ENCODE measurements around the gene RNF212B.

The RNF212B gene

DNA sequence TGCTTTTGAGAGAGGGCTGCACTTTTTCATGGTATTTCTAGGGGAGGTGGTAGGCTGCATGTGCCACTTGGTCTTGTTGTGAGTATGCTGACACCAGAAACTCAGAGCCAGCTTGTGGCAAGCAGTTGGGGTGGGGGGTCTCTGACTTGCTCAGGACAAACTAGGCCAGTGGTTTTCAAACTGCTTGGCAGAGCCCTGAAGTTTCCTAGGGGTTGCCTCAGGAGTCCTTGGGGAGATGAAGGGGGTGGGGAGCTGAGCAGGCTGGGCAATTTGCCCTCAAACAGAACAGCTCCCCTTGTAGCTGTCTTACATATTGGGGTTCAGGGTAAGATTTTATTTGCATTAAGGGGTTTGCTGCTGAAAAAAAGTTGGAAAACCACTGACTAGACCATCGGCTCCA is 72.8 kb downstream of the RNF212B start:
- no peak for DNase-seq (ENCODE audit: low read depth in 1 of 2, low spot score in 1 of 2)
- H3K27me3 ChIP-seq (ENCODE audit: insufficient read depth, poor library complexity, severe bottlenecking): no peaks in the 10 kb centered on the region
- no peak overlapping the region for H3K4me3 ChIP-seq (replicated peaks; ENCODE audit: insufficient read depth, low read length)
- H3K27ac ChIP-seq (replicated peaks): no peak overlapping the region
- TF ChIP-seq GABPA (IDR thresholded peaks at IDR 0.05; ENCODE audit: low read depth): no peak
- TF ChIP-seq, protein P1, sequence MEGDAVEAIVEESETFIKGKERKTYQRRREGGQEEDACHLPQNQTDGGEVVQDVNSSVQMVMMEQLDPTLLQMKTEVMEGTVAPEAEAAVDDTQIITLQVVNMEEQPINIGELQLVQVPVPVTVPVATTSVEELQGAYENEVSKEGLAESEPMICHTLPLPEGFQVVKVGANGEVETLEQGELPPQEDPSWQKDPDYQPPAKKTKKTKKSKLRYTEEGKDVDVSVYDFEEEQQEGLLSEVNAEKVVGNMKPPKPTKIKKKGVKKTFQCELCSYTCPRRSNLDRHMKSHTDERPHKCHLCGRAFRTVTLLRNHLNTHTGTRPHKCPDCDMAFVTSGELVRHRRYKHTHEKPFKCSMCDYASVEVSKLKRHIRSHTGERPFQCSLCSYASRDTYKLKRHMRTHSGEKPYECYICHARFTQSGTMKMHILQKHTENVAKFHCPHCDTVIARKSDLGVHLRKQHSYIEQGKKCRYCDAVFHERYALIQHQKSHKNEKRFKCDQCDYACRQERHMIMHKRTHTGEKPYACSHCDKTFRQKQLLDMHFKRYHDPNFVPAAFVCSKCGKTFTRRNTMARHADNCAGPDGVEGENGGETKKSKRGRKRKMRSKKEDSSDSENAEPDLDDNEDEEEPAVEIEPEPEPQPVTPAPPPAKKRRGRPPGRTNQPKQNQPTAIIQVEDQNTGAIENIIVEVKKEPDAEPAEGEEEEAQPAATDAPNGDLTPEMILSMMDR (IDR thresholded peaks at IDR 0.05; ENCODE audit: insufficient read depth, low read length): no peak
- TF ChIP-seq, protein P2, sequence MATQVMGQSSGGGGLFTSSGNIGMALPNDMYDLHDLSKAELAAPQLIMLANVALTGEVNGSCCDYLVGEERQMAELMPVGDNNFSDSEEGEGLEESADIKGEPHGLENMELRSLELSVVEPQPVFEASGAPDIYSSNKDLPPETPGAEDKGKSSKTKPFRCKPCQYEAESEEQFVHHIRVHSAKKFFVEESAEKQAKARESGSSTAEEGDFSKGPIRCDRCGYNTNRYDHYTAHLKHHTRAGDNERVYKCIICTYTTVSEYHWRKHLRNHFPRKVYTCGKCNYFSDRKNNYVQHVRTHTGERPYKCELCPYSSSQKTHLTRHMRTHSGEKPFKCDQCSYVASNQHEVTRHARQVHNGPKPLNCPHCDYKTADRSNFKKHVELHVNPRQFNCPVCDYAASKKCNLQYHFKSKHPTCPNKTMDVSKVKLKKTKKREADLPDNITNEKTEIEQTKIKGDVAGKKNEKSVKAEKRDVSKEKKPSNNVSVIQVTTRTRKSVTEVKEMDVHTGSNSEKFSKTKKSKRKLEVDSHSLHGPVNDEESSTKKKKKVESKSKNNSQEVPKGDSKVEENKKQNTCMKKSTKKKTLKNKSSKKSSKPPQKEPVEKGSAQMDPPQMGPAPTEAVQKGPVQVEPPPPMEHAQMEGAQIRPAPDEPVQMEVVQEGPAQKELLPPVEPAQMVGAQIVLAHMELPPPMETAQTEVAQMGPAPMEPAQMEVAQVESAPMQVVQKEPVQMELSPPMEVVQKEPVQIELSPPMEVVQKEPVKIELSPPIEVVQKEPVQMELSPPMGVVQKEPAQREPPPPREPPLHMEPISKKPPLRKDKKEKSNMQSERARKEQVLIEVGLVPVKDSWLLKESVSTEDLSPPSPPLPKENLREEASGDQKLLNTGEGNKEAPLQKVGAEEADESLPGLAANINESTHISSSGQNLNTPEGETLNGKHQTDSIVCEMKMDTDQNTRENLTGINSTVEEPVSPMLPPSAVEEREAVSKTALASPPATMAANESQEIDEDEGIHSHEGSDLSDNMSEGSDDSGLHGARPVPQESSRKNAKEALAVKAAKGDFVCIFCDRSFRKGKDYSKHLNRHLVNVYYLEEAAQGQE (IDR thresholded peaks at IDR 0.05; ENCODE audit: insufficient replicate concordance, low read depth): no peak
- no peak for TF ChIP-seq SPI1 (IDR thresholded peaks at IDR 0.05; ENCODE audit: borderline replicate concordance, low read depth)
- TF ChIP-seq POLR2AphosphoS5 (IDR thresholded peaks at IDR 0.05; ENCODE audit: low read depth): no peak

DNA sequence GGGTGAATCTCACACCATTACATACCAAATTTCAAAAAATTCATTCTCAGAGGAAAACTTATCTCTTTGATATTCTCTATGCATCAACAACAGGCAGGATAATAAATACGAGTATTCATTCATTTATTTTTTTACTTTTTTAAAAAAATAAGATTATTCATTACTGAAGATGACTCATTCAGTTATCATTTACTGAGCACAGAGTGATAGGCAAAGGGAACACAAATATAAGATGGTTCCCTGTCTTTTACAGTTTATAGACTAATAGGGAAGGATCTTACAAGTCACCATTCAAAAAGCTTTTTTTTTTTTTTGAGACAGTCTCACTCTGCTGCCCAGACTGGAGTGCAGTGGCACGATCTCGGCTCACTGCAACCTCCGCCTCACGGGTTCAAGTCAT is 78.6 kb downstream of the RNF212B start:
- no peak overlapping the region for H3K27ac ChIP-seq (replicated peaks)
- DNase-seq (ENCODE audit: low read depth in 1 of 2, low spot score in 1 of 2): no peak
- no peak overlapping the region for H3K4me3 ChIP-seq (replicated peaks; ENCODE audit: insufficient read depth, low read length)
- TF ChIP-seq, protein P2 (IDR thresholded peaks at IDR 0.05; ENCODE audit: insufficient replicate concordance, low read depth): no peak
- TF ChIP-seq POLR2AphosphoS5 (IDR thresholded peaks at IDR 0.05; ENCODE audit: low read depth): no peak
- TF ChIP-seq, protein P1 (IDR thresholded peaks at IDR 0.05; ENCODE audit: insufficient read depth, low read length): no peak
- no peaks in the 10 kb centered on the region for H3K27me3 ChIP-seq (ENCODE audit: insufficient read depth, poor library complexity, severe bottlenecking)

DNA sequence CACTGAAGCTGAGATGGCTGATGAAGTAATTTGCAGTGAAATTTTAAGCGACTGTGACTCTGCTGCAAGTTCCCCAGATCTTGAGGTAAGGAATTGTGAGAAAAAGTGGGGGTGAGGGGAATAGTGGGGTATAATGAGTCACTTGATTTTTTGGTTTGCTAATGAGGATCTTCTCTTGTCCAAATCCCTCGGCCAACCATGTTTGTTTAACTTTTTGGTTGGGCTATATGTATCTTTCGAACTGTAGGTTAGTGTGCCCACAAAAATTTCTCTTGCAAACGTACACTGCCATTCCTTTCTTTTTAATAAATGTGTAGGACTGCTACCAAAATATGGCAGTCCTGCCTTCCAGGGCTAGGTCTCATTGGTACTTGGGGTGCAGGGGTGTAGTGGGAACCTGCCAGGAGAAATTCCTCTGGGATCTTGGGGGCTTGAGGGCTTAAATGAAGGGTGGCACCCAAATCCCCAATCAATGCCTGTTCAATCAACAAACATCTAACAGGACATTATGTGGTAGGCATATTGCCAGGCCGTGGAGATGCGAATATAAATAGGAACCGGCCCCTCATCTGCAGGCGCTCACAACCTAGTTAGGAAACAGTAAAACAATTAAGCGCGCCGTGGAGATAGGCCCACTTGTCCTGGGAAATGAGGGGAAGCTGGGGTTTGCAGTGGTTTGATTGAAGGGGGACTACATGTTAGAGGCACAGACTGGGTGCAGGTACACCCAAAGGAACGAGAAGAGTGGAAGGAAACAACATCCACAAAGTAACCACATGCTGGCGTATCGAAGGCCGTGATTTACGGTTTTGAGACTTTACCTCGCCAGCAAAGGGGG is 82.2 kb downstream of the RNF212B start:
- H3K4me3 ChIP-seq (replicated peaks; ENCODE audit: insufficient read depth, low read length): peak overlapping the region; percentile 47
- H3K27me3 ChIP-seq (ENCODE audit: insufficient read depth, poor library complexity, severe bottlenecking): no peaks in the 10 kb centered on the region
- no peak for DNase-seq (ENCODE audit: low read depth in 1 of 2, low spot score in 1 of 2)
- peak overlapping the region; percentile 78 for H3K27ac ChIP-seq (replicated peaks)
- TF ChIP-seq GABPA (IDR thresholded peaks at IDR 0.05; ENCODE audit: low read depth): no peak
- TF ChIP-seq SPI1 (IDR thresholded peaks at IDR 0.05; ENCODE audit: borderline replicate concordance, low read depth): no peak
- TF ChIP-seq, protein P2 (IDR thresholded peaks at IDR 0.05; ENCODE audit: insufficient replicate concordance, low read depth): no peak
- TF ChIP-seq, protein P1 (IDR thresholded peaks at IDR 0.05; ENCODE audit: insufficient read depth, low read length): no peak
- TF ChIP-seq POLR2AphosphoS5 (IDR thresholded peaks at IDR 0.05; ENCODE audit: low read depth): no peak
